GM12873 (cell line): ENCODE measurements around the gene GCKR.

ENCODE experiments used
- CTCF ChIP-seq: IDR thresholded peaks from 2 replicates; pipeline ENCODE4 v1.5.1; 2012; ENCODE audit warnings: low read depth, mild to moderate bottlenecking, moderate library complexity, low read length, control low read depth; ENCODE audit not compliant: insufficient read depth; ENCODE audit errors: missing control alignments

The GCKR gene

GRCh38 chr2:27496357-27497287, at the start of gene GCKR:
TSS of gene GCKR (plus strand) at chr2:27496839. CDS start at chr2:27496905, 66 bp downstream.
- TF ChIP-seq CTCF: no peak

DNA sequence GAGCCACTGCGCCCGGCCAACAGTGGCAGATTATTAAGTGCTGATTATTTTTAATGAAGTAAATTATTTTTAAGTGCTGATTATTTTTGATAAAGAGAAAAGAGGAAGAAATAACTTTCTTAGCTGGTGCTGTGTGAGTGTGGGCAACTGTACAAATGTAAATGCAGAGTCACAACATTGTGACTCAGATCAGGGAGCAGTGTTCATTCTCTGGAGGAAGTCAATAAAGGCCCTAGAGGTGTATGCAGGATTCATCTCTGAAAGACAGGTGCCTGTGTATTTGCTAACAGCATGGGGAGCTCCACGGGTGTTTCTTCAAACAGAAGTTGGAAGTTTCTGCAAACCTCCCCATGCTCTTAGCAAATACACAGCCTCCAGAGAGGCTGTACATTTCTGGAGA, 48.3 kb upstream of the GCKR start:
- TF ChIP-seq CTCF: no peak

GRCh38 chr2:27451095-27451494, 45.5 kb upstream of the GCKR start:
- TF ChIP-seq CTCF: no peak

GRCh38 chr2:27453968-27454367, 42.7 kb upstream of the GCKR start:
- TF ChIP-seq CTCF: no peak

DNA sequence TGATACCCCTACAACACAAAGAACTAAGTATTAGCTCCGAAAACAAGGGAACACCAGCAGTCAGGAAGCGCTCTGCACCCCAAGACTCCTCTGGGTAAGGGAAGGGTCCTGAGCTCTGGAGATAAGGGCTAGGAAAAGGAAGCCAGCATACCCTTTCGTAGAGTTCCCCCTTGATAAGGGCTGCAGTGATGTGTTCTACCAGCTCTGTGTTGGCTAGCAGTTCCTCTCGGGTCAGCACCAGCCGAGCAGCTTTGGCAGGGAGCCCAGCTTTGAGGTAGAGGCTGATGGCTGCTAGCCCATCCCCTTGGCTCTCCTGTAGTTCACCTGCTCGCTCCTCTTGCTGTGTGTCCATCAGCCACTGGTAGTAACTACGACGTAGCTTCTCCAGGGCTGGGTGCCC, 35.5 kb upstream of the GCKR start:
- TF ChIP-seq CTCF: no peak

GRCh38 chr2:27464443-27464842, 32.2 kb upstream of the GCKR start:
- TF ChIP-seq CTCF: no peak

GRCh38 chr2:27471961-27472360, 24.7 kb upstream of the GCKR start:
- TF ChIP-seq CTCF: no peak
